ENCODE results near the gene ATG2A. TPM values are rescaled to one million over a fixed set of nuclear protein-coding genes. Genes with fewer than 3 reads are reported as not detected.

The ATG2A gene
- polyA plus RNA-seq: 10 to 100 TPM; 12.4 to 14.7 (median 14.5) TPM

DNA sequence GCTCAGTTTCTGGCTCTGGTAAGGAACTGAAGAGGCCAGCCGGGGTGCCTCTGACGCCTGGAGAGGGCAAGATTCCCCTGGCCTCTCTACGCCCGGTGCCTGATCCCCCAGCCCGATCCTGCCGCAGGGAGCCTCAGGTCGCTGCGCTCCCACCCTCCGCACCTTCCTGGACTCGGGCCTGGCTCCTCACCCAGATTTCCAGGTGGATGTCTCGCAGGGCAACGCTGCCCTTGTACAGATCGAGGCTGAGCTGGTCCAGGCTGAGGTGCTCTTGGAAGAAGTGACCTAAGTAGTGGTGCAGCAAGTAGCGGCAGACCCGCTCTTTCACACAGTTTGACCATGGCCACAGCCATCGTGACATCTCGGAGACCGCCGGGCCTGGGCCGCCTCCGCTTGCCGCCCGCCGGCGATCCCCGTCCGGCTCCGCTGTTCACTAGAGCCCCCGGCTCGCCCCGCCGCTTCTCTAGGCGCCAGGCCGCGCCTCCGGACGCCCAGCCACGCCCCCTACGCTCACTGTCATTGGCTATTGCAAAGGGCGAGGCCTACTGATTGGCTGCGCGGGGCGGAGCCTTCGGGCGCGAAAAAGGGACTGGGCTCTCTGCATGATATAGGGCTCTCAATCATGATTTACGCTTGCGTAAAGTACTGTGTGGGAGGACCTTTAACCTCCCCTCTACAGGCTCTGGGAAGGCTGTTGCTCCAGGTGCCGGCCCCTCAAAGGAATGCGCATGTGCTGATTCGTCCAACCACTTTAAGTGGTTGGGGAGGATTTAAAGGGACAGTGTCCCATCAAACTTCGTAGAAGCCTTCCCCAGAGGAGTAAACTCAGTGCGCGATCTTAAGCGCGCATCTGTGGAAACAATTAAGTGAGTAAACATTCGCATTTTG is at the start of gene ATG2A:
Gene ATG2A (minus strand): TSS at position 435 of the 888 bp plus-strand sequence. CDS start 74 bp downstream, at position 361.
- H3K27ac ChIP-seq (ENCODE audit: low read depth, low read length): peak within 1 kb of the TSS; percentile 63
- WGBS, 3 donors: 0 to 1% (median 0%) methylated on average over 57 of the region's 57 CpGs

DNA sequence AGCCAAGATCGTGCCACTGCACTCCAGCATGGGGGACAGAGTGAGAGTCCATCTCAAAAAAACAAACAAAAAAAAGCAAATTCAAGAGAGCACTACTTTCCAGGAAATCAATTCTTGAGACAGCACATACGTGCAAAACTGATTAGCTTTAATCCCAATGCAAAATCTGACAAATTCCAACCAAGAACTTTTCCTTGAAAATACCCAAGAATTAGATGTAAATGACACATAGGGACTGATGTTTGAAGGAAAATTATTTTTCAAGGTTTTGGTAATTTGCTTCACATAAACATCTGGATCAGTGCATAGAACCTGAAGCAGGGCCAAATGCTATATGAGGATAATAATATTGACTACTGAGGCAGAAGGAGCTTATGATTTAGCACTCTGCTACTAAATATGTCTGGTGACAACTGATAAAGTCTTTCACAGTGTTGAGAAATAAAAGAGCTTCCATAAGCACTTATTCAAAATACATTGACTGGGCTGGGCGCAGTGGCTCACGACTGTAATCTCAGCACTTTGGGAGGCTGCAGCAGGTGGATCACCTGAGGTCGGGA is 46.1 kb upstream of the ATG2A start:
- 80 to 81% (median 80%) methylated on average over 5 of the region's 5 CpGs for WGBS, 3 donors
- H3K27ac ChIP-seq (ENCODE audit: low read depth, low read length): no peak overlapping the region

DNA sequence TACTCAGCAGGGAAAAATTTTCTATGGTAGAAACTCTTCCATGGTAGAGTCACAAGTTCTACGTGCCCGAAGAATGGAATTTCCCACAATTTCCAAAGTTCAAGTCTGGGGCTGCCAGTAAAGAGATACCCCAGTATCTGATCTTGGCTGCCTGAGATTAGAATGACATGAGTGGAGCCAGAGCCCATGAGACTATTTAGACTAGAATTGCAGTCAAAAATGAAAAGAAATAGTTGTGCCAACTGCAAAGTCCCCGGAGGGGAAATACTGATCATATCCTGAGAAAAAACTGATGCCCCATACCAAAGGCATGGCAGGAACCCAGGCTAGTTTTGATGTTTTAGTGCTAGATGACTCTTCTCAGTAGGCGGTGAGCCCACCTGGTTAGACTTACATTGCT is 43.7 kb upstream of the ATG2A start:
- 55 to 59% (median 56%) methylated on average over 4 of the region's 4 CpGs for WGBS, 3 donors
- H3K27ac ChIP-seq (ENCODE audit: low read depth, low read length): no peak overlapping the region

DNA sequence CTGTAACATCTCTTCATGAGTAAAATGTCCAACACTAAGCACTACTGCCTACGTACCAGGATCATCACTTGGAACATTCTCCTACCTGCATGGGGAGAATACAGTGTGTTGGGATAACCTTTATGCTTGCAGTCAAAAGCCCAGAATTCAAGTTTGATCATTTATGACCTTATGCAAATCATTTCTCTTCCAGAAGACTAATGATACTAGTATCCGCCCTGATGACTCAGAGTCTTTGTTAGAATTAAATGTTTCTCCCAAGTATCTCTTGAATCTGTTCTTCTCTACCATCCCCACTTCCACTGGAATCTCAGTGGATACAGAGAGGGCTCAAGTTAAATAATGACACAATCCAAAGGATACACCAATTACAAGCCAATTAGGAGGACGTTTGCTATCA is 42.5 kb upstream of the ATG2A start:
- WGBS, 3 donors: 60 to 74% (median 61%) methylated on average over 3 of the region's 3 CpGs

DNA sequence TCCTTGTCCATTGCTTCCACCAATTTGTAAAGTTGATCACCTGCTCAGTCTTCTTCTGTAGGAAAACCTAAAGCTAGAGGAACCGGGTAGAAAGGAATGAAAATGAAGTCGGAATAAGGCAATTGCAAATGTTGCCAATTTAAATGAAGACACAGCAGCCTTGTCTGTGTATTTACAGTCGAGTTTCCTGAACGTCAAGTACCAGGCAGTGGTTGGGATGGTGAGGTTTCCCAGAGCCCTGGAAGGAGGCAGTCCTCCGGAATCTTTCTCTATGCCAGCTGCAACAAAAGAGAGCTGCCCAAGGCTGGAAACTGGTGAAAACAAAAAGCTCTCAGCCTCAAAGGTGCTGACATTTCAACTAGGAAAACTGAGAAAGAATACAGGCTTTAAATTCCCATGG is 37.2 kb upstream of the ATG2A start:
- H3K27ac ChIP-seq (ENCODE audit: low read depth, low read length): no peak overlapping the region
- 45 to 58% (median 52%) methylated on average over 5 of the region's 5 CpGs for WGBS, 3 donors

More for the DNA sequence above, 42.5 kb upstream of the ATG2A start:
- no peak overlapping the region for H3K27ac ChIP-seq (ENCODE audit: low read depth, low read length)

DNA sequence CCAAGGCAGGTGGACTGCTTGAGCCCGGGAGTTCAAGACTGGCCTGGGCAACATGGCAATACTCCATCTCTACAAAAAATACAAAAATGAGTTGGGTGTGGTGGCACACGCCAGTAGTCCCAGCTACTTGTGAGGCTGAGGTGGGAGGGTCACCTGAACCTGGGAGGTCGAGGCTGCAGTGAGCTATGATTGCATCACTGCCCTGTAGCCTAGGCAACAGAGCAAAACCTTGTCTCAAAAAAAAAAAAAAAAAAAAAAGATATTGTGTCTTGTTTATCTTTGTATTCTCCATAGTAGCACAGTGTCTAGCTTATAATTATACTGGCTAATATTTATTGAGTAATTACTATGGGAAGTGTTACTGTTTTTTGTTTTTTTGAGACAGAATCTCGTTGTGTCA is 34.5 kb upstream of the ATG2A start:
- 67 to 75% (median 73%) methylated on average over 4 of the region's 4 CpGs for WGBS, 3 donors

DNA sequence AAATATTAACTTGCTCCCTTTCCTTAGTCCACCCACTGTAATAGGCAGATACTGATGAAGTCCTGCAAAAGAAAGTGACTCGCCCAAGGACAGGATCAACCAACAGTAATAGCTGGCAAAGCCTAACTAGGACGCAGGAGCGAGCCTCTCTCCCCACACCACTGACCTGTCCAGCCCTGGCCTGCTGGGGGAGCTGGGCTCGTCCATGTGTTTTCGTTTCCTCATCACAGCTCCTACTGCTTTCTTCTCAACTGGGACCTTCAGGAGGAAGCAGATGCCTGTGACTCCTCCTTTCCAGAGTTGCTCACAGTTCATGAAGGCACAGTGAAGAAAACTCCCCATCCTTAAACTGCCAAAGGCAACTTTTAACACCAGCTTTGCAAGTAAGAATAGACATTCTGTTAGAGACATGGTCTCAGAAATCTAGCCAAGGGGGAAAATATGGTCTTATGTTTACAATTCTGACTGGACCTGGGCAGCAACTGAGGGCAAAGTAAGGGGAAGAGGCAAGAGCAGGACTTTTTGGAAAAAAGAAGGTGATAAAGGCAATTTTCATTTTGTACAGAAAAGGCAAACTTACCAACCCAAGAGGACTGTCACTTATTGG is 30.3 kb upstream of the ATG2A start:
- no peak overlapping the region for H3K27ac ChIP-seq (ENCODE audit: low read depth, low read length)
- WGBS, 3 donors: 56 to 59% (median 56%) methylated on average over 5 of the region's 5 CpGs

More for the DNA sequence above, 34.5 kb upstream of the ATG2A start:
- no peak overlapping the region for H3K27ac ChIP-seq (ENCODE audit: low read depth, low read length)

DNA sequence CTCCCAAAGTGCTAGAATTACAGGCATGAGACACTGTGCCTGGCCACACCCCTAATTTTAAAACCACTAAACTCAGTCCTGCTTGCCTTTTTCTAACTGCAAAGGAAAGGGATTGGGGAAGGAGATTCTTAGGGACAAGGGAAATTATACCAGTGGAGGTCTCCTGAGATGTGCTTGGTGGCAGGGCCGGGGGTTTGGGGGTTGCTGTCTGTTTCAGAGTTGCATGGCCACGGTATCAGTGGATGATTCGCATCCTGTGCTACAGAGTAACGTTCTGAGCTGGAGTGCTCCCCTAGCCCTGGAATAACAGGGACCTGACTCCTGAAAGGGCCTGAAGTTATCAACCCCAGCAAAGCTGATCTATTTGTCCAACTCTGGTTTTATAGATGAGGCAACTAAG is 19.5 kb upstream of the ATG2A start:
- H3K27ac ChIP-seq (ENCODE audit: low read depth, low read length): no peak overlapping the region
- WGBS, 3 donors: 65 to 92% (median 76%) methylated on average over 4 of the region's 4 CpGs

DNA sequence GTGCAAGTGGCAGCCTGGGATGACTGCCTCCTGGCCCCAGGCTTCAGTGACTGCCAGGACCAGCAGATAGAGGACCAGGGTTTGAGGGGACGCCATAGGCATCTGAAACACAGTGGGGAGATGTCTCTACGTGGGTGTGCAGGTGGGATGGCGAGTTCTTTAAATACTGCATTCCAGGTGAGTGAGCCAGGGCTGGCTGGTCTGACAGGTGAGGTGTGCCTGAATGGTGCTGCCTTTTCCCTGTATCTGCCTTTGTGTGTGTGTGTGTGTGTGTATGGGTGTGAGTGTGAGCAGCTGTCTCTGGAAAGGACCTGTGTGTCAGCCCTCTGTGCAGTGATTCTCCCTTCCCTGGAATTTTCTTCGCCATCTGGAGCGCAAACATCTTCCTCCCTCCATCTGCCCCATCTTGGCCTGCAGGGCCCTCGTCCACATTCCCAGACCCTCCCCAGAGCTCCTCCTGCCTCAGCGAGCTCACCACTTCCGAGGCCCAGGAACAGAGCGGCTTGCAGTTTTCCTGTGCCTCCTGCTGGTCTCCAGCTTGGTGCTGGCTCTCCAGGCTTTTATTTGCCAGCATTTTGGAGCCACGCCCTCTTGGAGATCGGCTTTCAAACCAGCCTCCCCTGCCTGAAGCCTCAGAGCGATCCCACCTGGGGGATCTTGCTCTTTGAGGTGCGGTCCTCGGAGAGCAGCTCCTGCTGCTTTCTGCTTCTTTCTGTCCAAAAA is 18.5 kb upstream of the ATG2A start, which contains the start of gene GPHA2:
Gene GPHA2 (minus strand): TSS at position 535 of the 723 bp plus-strand sequence. CDS start 433 bp downstream, at position 102.
- 36 to 75% (median 66%) methylated on average over 14 of the region's 14 CpGs for WGBS, 3 donors
- no peak within 1 kb of the TSS for H3K27ac ChIP-seq (ENCODE audit: low read depth, low read length)

DNA sequence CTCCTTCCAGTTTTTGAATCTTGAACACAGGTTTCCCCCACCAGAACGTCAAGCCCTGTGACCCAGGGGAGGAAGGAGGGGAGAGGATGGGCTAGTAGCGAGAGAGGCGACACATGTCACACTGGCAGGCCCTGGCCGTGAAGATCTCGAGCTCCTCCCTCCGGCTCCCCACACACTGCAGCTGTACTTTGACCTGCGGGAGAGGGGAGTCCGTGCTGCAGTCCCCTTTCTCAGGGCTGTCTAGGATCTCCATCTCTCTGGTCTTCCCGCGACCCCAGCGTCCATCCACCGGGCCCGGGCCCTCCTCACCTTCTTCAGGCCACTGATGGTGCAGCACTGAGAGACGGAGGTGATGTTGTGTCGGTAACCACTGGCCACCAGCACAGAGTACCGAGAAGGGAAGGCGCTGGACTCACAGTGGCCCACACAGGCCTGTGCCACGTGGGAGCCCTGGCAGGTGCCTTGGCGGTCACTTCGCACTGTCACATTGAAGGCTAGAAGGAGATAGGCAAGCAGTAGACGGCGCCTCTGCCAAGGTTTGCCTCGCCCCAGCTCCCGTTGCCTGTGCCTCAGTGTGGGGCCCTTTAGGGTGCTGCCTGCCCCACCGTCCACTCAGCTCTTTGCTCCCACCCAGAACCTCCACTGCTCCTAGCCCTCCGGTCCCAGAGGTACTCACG is 17.8 kb upstream of the ATG2A start:
- 36 to 86% (median 77%) methylated on average over 26 to 27 of the region's 27 CpGs for WGBS, 3 donors
- no peak overlapping the region for H3K27ac ChIP-seq (ENCODE audit: low read depth, low read length)

DNA sequence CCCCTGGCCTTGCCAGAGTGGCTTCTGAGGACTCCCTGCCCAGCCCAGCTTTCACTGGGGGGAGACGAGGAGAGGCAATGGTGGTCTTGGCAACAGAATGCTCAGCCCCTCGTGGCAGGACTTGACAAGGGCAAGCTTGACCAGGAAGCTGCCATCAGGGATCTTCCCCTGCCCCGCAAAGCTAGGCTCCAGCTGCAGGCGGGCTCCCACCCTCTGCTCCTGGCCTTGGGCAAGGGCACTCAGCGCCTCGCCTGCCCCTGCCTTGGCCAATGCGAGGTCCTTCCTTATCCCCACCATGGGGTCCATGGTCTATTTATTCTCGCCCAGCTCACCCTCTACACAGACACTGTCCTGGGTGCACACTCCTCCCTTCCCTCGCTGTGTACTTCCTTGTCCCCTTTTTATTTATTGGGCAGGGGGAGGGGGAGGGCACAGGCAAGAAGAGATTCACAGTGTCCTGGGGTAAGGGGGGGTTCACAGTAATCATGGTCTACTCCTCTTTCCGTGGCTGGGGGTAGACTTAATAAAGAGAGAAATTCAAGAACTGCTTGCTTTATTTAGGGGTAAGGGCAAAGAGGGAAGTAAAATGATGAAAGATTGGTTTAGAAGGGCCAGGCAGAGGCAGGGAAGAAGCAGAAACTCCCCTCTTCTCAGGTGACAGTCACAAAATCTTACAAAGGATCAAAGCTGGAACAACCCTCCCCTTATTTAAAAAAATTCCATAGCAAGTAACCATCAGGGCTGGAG is 17.1 kb upstream of the ATG2A start:
- 70 to 89% (median 88%) methylated on average over 10 of the region's 10 CpGs for WGBS, 3 donors
- no peak overlapping the region for H3K27ac ChIP-seq (ENCODE audit: low read depth, low read length)

DNA sequence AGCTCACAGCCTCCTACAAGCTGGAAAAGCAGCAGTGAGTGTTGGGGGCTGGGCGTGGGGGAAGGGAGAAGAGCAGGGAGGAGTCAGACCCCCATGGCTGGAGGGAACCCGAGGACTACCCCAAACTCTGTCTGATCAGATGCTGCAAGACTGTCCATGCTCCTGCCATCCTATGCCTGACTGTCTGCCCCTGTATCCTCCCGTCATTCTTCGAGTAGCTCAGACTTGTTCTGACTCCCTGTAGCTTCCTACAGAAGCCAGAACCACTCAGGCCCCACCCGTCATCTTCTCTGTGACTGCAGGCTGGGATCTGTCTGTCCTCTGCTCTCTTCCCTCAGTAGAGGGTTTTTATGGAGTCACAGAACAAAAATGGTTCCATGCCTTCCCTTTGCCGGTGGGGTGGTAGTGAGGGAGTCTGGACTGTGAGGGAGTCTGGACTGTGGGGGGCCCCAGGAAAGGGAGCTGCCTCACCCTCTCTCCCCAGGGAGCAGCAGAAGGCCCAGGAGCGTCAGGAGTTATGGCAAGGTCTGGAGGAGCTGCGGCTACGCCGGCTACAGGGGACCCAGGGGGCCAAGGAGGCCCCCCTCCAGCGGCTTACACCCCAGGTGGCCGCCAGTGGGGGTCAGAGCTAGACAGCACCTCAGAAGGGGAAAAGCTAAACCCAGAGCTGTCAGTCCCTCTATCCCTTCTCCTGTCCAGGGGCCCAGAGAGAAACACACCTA is 16.4 kb upstream of the ATG2A start:
- WGBS, 3 donors: 82 to 87% (median 87%) methylated on average over 10 to 12 of the region's 12 CpGs

DNA sequence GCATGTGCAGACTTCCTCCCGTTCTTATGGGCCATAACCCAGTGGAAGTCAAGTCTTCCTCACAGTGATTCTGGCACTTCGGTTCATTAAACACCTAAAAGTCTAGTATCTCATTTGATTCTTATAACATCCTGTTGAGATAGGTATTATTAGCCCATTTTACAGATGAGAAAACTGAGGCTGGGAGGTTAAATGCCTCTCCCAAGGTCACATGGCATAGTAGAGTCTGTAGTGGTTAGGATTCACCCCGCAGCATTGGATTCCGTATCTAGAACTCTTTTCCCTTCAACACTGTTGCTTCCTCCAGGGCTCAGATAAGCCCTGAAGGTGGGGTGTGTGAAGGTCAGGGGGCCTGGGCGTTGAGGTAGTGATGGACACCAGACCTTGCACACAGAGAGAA is 15.3 kb upstream of the ATG2A start:
- WGBS, 3 donors: 92 to 95% (median 95%) methylated on average over 5 of the region's 5 CpGs

More for the DNA sequence above, 16.4 kb upstream of the ATG2A start:
- H3K27ac ChIP-seq (ENCODE audit: low read depth, low read length): no peak overlapping the region

DNA sequence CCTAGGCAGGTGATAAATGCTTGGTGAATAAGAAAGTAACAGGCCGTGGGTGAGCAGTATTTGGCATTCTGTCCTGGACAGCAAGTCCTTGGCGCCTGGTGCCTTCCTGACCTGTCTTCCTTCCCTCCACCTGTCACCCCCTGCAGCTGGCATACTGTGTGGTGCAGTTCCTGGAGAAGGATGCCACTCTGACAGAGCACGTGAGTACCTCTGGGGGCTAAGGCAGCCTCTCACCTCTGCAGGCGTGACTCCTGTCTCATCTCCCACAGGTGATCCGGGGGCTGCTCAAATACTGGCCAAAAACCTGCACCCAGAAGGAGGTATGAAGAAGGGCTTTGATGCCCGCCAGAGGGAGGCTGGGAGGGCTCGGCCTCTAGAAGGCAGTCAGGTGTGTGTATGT is 14.3 kb upstream of the ATG2A start:
- no peak overlapping the region for H3K27ac ChIP-seq (ENCODE audit: low read depth, low read length)

More for the DNA sequence above, 15.3 kb upstream of the ATG2A start:
- H3K27ac ChIP-seq (ENCODE audit: low read depth, low read length): no peak overlapping the region

DNA sequence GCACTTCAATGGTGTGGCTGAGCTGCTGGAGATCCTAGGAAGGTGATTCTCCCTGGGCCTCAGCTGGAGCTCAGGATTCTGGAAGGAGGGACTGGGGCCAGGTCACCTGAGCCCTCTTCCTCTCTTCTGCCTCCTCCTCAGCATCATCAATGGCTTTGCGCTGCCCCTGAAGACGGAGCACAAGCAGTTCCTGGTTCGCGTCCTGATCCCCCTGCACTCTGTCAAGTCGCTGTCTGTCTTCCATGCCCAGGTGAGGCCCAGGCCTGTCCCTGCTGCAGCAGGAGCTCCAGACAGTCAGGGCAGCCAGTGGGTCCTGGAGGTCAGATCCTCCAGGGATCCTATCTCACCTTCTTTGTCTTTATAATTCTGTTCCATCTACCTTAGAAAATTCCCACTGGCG is 13.3 kb upstream of the ATG2A start:
- WGBS, 3 donors: 87 to 100% (median 96%) methylated on average over 6 of the region's 6 CpGs

More for the DNA sequence above, 14.3 kb upstream of the ATG2A start:
- WGBS, 3 donors: 93 to 96% (median 95%) methylated on average over 7 of the region's 7 CpGs

DNA sequence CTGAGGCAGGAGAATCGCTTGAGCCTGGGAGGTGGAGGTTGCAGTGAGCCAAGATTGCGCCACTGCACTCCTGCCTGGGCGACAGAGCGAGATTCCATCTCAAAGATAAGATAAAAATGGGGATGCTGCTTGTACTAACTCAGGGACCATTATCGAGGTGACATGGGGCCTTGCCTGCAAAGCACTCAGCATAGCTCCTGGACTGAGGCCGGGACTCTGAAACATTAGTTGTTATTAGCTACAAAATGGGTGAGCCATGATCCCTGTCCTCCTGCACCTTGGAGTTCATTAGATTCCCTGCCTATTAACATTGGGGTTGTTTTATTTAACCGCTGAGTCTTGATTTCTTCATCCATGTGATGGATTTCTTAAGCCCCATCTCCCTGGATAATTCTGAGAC is 12.6 kb upstream of the ATG2A start:
- WGBS, 3 donors: 88 to 95% (median 95%) methylated on average over 7 of the region's 7 CpGs
- no peak overlapping the region for H3K27ac ChIP-seq (ENCODE audit: low read depth, low read length)

More for the DNA sequence above, 13.3 kb upstream of the ATG2A start:
- H3K27ac ChIP-seq (ENCODE audit: low read depth, low read length): no peak overlapping the region

DNA sequence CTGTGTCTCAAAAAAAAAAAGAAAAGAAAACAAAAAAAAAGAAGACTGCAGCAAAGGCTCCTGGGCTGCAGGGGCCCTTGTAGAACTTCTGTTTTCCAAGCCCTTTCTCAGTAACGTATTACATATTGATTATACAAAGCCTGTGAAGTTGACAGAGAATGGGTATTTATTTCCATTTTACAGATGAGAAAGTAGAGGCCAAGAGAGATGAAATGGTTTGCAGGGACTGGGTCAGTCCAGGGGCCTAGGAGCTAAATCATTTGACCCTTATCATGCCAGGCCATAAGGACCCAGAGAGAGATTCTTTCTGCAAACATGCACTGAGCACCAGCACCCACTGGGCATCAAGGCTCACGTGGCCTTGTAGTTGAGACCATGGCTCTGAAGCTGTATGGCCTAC is 11.9 kb upstream of the ATG2A start:
- WGBS, 3 donors: 93 to 98% (median 94%) methylated on average over 2 of the region's 2 CpGs
- H3K27ac ChIP-seq (ENCODE audit: low read depth, low read length): no peak overlapping the region

All from adipose tissue (tissue), 3 donors.